ENCODE data around the gene MACC1.
A peak's percentile ranks its signal among the peaks of the same experiment; 100 is the strongest.

The MACC1 gene

DNA sequence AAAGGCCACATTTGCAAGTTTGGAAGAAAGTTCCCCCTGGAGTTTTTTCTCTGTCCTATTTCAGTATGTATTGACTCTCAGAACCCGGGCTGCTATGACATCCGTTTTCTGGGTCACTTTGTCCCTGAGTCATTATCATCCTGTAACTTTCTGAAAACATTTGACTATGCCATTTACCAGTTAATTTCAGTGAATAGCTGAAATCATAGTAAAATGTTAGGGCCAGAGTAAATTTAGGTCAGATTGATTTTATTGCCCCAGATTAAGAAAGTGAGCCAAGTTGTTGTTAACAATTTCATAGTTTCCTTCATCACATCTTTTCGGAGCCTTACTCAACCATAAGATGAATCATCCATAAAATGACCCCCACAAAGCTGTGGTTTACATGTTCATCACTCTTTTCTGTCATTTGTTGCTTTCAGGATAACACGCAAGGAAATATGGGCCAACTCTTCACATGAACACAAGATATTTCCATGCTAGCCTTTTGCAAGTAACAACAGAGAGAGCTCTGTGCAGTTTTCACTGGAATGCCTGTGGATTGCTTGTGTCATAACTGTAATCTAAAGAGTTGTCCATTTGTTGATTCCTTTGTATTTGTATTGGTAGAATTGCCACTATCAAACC, 3.9 kb upstream of the MACC1 start:
- peak; percentile 39 for DNase-seq
- Histone ChIP-seq H3K27ac (ENCODE audit: low read length) (peak overlapping the region; percentile 97), H3F3A (ENCODE audit: insufficient read depth, low read length) (peaks cover 35% of the 10 kb centered on the region)

DNA sequence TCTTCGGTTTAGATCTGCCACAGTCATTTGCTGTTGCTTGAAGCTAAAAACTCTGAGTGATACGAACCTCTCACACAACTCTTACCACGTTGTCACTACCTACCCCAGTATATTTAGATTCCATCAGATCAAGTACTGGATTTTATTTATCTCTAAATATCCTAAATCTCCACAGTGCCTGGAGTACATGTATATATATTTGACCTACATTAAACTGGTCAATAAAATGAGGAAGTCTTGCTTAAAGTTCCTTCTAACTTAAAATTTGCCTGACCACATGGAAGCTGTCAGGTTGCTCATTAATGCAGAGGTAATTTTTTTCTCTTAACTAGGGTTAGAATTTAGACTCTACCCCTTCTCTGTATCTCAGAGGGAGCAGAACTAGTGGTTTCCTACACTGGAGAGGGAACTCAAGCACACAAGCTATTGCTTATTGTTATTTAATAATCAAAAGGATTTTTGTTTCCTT, 3.1 kb upstream of the MACC1 start:
- Histone ChIP-seq H3K9ac (ENCODE audit: low read length) (peak overlapping the region; percentile 87), H4K20me1 (ENCODE audit: insufficient read depth, low read length) (no peaks in the 10 kb centered on the region), H3K27ac (ENCODE audit: low read length) (peak overlapping the region; percentile 97), H3K9me2 (replicated peaks; ENCODE audit: insufficient read depth, low read length) (no peaks in the 10 kb centered on the region), H3F3A (ENCODE audit: insufficient read depth, low read length) (peaks cover 35% of the 10 kb centered on the region), H3K4me3 (ENCODE audit: low read length) (peak overlapping the region; percentile 31; the same call in 1 of the 2 replicates), H3K36me3 (replicated peaks; ENCODE audit: insufficient read depth, low read length) (no peaks in the 10 kb centered on the region), H2AFZ (ENCODE audit: low read length) (no peak overlapping the region), H3K27me3 (replicated peaks; ENCODE audit: insufficient read depth, low read length) (no peaks in the 10 kb centered on the region), H3K4me2 (ENCODE audit: low read depth, low read length) (peak overlapping the region; percentile 59), H3K9me3 (replicated peaks; ENCODE audit: insufficient read depth, low read length) (no peaks in the 10 kb centered on the region), H3K4me1 (ENCODE audit: low read length) (peaks cover 57% of the 10 kb centered on the region), H3K79me2 (ENCODE audit: low read length) (peaks cover 18% of the 10 kb centered on the region)
- TF ChIP-seq EZH2phosphoT487 (IDR thresholded peaks at IDR 0.05; ENCODE audit: low read length) = no peak
- TF ChIP-seq EZH2 (optimal IDR thresholded peaks at IDR 0.05; ENCODE audit: low read depth, low read length) = no peak
- TF ChIP-seq, protein P1, sequence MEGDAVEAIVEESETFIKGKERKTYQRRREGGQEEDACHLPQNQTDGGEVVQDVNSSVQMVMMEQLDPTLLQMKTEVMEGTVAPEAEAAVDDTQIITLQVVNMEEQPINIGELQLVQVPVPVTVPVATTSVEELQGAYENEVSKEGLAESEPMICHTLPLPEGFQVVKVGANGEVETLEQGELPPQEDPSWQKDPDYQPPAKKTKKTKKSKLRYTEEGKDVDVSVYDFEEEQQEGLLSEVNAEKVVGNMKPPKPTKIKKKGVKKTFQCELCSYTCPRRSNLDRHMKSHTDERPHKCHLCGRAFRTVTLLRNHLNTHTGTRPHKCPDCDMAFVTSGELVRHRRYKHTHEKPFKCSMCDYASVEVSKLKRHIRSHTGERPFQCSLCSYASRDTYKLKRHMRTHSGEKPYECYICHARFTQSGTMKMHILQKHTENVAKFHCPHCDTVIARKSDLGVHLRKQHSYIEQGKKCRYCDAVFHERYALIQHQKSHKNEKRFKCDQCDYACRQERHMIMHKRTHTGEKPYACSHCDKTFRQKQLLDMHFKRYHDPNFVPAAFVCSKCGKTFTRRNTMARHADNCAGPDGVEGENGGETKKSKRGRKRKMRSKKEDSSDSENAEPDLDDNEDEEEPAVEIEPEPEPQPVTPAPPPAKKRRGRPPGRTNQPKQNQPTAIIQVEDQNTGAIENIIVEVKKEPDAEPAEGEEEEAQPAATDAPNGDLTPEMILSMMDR (IDR thresholded peaks at IDR 0.05; ENCODE audit: low read length) = no peak
- DNase-seq = peak; percentile 47

More for the DNA sequence above, 3.9 kb upstream of the MACC1 start:
- Histone ChIP-seq H2AFZ (ENCODE audit: low read length) (peak overlapping the region; percentile 29; the same call in 1 of the 2 replicates), H3K4me3 (ENCODE audit: low read length) (peak overlapping the region; percentile 31), H3K4me2 (ENCODE audit: low read depth, low read length) (peak overlapping the region; percentile 59), H3K9me2 (replicated peaks; ENCODE audit: insufficient read depth, low read length) (no peaks in the 10 kb centered on the region), H3K79me2 (ENCODE audit: low read length) (peaks cover 11% of the 10 kb centered on the region), H3K9me3 (replicated peaks; ENCODE audit: insufficient read depth, low read length) (no peaks in the 10 kb centered on the region), H3K36me3 (replicated peaks; ENCODE audit: insufficient read depth, low read length) (no peaks in the 10 kb centered on the region), H4K20me1 (ENCODE audit: insufficient read depth, low read length) (no peaks in the 10 kb centered on the region), H3K9ac (ENCODE audit: low read length) (peak overlapping the region; percentile 87), H3K27me3 (replicated peaks; ENCODE audit: insufficient read depth, low read length) (no peaks in the 10 kb centered on the region), H3K4me1 (ENCODE audit: low read length) (peaks cover 55% of the 10 kb centered on the region)
- TF ChIP-seq EZH2 (optimal IDR thresholded peaks at IDR 0.05; ENCODE audit: low read depth, low read length) (no peak), EZH2phosphoT487 (IDR thresholded peaks at IDR 0.05; ENCODE audit: low read length) (no peak)
- TF ChIP-seq, protein P1 (IDR thresholded peaks at IDR 0.05; ENCODE audit: low read length) = no peak

DNA sequence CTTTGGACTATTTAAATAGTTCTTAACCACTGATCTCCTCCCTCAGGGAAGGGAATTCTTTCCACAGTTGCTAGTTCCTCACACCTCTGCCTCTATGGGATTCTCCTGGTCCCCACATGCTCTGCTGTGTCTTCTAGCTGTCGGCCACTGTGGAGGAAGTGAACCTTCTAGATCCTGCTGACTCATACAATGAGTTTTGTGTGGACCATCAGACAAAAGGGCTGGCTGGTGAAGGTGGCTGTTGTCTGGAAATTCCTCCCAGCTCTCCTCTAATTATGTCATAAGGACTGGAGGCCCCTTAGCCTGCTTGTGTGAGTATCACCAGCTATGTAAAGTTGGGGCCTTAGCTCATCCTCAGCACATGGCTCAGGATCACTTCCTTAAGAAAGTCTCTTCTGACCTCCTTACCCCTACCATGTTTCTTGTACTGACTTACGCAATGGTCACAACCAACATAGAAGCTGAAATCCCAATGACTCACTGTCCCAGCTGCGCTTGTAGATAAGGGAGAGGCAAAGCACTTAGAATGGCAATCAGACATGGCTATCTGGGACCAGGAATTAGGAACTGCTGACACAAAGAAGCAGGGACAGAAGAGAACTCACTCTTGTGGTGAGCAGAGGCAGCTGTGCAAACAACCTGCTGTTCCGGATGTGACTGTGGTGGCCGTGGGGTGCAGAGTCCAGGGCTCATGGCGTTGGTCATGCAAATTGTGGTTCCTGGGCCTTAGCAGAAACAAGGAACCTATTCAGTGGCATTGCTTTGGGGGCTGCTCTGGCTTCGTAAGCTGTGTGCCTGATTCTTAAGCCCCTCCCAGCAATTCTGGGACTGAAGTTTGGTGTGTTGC, 2.5 kb upstream of the MACC1 start:
- DNase-seq = peak; percentile 99
- peak overlapping the region; percentile 31; the same call in 1 of the 2 replicates for H3K4me3 ChIP-seq (ENCODE audit: low read length)
- no peaks in the 10 kb centered on the region for H3K9me3 ChIP-seq (replicated peaks; ENCODE audit: insufficient read depth, low read length)
- H3K79me2 ChIP-seq (ENCODE audit: low read length) = peaks cover 25% of the 10 kb centered on the region
- peaks cover 35% of the 10 kb centered on the region for H3F3A ChIP-seq (ENCODE audit: insufficient read depth, low read length)
- peak overlapping the region; percentile 87 for H3K9ac ChIP-seq (ENCODE audit: low read length)
- H4K20me1 ChIP-seq (ENCODE audit: insufficient read depth, low read length) = no peaks in the 10 kb centered on the region
- H3K4me1 ChIP-seq (ENCODE audit: low read length) = peaks cover 60% of the 10 kb centered on the region
- TF ChIP-seq EZH2 (optimal IDR thresholded peaks at IDR 0.05; ENCODE audit: low read depth, low read length) = no peak
- no peak for TF ChIP-seq EZH2phosphoT487 (IDR thresholded peaks at IDR 0.05; ENCODE audit: low read length)
- TF ChIP-seq, protein P1 (IDR thresholded peaks at IDR 0.05; ENCODE audit: low read length) = no peak
- H3K4me2 ChIP-seq (ENCODE audit: low read depth, low read length) = peak overlapping the region; percentile 70
- H3K36me3 ChIP-seq (replicated peaks; ENCODE audit: insufficient read depth, low read length) = no peaks in the 10 kb centered on the region
- H3K27ac ChIP-seq (ENCODE audit: low read length) = peak overlapping the region; percentile 97
- no peaks in the 10 kb centered on the region for H3K9me2 ChIP-seq (replicated peaks; ENCODE audit: insufficient read depth, low read length)
- no peak overlapping the region for H2AFZ ChIP-seq (ENCODE audit: low read length)
- no peaks in the 10 kb centered on the region for H3K27me3 ChIP-seq (replicated peaks; ENCODE audit: insufficient read depth, low read length)
